Activated naive CD4-positive, alpha-beta T cell treated with anti-CD3 and anti-CD28 coated beads for 36 hours (primary cell): Measurements from ENCODE around the gene KLHDC9. TPM values are rescaled to one million over a fixed set of nuclear protein-coding genes. Genes with fewer than 3 reads are reported as not detected.
"Not testable (repeated sequence)": the region's sequence is repeated elsewhere in the genome, so short reads cannot be mapped to it uniquely, and the experiment has no call there.

Experiments
- CTCF ChIA-PET: fragments of 350-600 bp; sonication (Branson Sonifier 250); formaldehyde crosslinking; loops from one replicate; lab custom pipeline; 2021; ENCODE audit warnings: antibody characterized with exemption; lab: Charles Lee
- DNase-seq: peaks from one replicate; pipeline ENCODE4 v3.0.0-alpha.2; 2020
- H3K27ac Mint-ChIP-seq: one replicate; pipeline ENCODE4 v1.8.0; 2021; ENCODE audit warnings: mild to moderate bottlenecking, mixed read lengths
- H3K27me3 Mint-ChIP-seq: one replicate; pipeline ENCODE4 v1.8.0; 2021; ENCODE audit warnings: low read depth, mixed read lengths
- H3K36me3 Mint-ChIP-seq: one replicate; pipeline ENCODE4 v1.8.0; 2021; ENCODE audit warnings: low read depth, mixed read lengths
- H3K4me1 Mint-ChIP-seq: one replicate; pipeline ENCODE4 v1.8.0; 2021; ENCODE audit warnings: low read depth, mixed read lengths
- H3K4me3 Mint-ChIP-seq: one replicate; pipeline ENCODE4 v1.8.0; 2021; ENCODE audit warnings: mild to moderate bottlenecking, moderate library complexity, mixed read lengths
- H3K9me3 Mint-ChIP-seq: one replicate; pipeline ENCODE4 v1.8.0; 2021; ENCODE audit warnings: mixed read lengths
- intact Hi-C: fragments of 100-400 bp; cut with micrococcal nuclease; formaldehyde crosslinking; loops from one replicate; pipeline ENCODE4 v1.15.1; 2023
- total RNA-seq, 2 experiments: library from RNA; stranded (reverse); gene quantifications; one replicate each; pipeline ENCODE4 v1.2.3, GENCODE V29; 2021

KLHDC9 gene
- total RNA-seq, 2 experiments from 2014 or later: 0.33 to 0.57 TPM

DNA sequence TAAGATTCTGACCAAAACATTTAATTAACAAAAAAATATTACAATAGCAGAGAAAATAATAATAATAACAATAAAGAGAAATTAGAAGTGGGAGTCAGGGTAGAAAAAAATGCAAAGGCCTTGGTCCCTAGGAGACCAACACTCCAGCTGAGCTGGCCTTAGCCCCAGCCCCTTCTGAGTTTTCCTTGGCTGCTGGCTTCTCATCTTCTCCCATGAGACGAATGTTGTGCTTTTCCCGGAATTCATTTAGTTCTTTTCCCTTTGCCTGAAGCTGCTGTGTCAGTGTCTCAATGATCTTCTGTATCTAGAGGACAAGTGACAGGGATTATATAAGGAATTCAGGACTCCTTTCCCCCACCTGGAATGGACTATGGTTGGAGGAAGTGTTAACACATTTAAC, 2.4 kb downstream of the KLHDC9 start:
- intact Hi-C loops: no loop called here

DNA sequence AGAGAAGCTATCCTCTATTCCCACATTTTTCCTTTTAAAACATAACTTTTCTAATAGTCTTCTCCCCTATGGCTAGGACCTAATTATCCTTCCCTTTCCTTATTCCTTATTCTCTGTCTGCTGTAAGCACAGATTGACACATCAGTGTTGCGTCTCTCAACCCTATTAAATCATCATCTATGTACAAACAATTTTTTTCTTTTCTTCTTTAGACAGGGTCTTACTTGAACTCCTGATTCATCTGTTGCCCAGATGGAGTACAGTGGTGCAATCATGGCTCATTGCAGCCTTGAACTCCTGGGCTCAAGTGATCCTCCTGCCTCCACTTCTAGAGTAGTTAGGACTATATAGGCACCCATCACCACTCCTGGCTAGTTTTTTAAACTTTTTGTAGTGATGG, 8.3 kb downstream of the KLHDC9 start:
- peaks cover 32% of the 10 kb centered on the region for H3K36me3 Mint-ChIP-seq
- CTCF ChIA-PET: interaction anchor here (0.6 to 2.1 kb wide), 2 partner anchors 109 to 786 kb away, joined by 4 to 8 read pairs; no protein-coding TSS in a partner anchor
- DNase-seq: no peak
- no peaks in the 10 kb centered on the region for H3K27me3 Mint-ChIP-seq
- H3K27ac Mint-ChIP-seq: no peak overlapping the region
- H3K4me1 Mint-ChIP-seq: peaks cover 21% of the 10 kb centered on the region
- intact Hi-C loops: no loop called here
- H3K9me3 Mint-ChIP-seq: no peaks in the 10 kb centered on the region
- no peak overlapping the region for H3K4me3 Mint-ChIP-seq

More for the DNA sequence above, 2.4 kb downstream of the KLHDC9 start:
- Mint-ChIP-seq H3K4me1 (peaks cover 36% of the 10 kb centered on the region), H3K9me3 (no peaks in the 10 kb centered on the region), H3K27me3 (no peaks in the 10 kb centered on the region), H3K27ac (no peak overlapping the region), H3K36me3 (peaks cover 21% of the 10 kb centered on the region), H3K4me3 (no peak overlapping the region)
- no peak for DNase-seq
- CTCF ChIA-PET: interaction anchor here (1.7 to 10.0 kb wide), 4 partner anchors 30 to 112 kb away, joined by 4 to 221 read pairs (median 117); partner anchors contain the start of genes ARHGAP30, TSTD1 and USF1

DNA sequence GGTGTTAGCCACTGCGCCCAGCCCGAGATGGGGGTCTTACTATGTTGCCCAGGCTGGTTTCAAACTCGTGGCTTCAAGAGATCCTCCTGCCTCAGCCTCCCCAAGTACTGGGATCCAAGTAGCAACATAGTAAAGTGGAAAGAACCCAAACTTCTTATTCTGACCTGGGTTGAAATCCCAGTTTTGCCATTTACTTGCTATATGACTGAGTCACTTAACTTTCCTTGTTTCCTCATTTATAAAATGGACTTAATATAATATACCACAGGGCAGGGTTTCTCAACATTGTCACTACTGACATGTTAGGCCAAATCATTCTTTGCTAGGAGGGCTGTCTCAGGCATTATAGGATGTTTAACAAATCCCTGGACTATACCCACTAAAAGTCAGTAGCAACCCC, 13.0 kb downstream of the KLHDC9 start:
- no peaks in the 10 kb centered on the region for H3K9me3 Mint-ChIP-seq
- no peak for DNase-seq
- no peak overlapping the region for H3K4me3 Mint-ChIP-seq
- H3K36me3 Mint-ChIP-seq: peaks cover 38% of the 10 kb centered on the region
- intact Hi-C loops: no loop called here
- no peaks in the 10 kb centered on the region for H3K27me3 Mint-ChIP-seq
- peaks cover 48% of the 10 kb centered on the region for H3K4me1 Mint-ChIP-seq
- H3K27ac Mint-ChIP-seq: no peak overlapping the region
- CTCF ChIA-PET: interaction anchor here (1.9 kb wide), 1 partner anchor 14 kb away, joined by 16 read pairs; the partner anchor contains the start of gene KLHDC9

DNA sequence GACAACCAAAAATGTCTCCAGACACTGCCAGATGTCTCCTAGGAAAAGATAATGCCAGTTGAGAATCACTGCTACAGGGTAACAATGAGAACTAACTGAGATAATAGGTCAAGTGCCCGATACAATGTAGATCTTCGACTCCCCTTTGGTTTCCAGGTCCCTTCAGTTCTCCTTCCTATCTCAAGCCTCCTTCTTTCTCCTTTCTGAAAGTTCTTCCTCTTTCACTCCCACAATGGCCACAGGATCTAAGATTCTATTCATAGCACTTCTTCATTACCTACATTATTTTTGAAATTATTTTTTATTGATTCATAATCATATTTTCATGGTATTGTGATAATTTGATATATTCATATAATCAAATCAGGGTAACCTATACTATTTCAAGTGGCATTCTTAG, 13.4 kb downstream of the KLHDC9 start:
- peaks cover 49% of the 10 kb centered on the region for H3K4me1 Mint-ChIP-seq
- no peak overlapping the region for H3K27ac Mint-ChIP-seq
- CTCF ChIA-PET: interaction anchor here (1.0 to 1.9 kb wide), 4 partner anchors 14 to 32 kb away, joined by 3 to 16 read pairs (median 4); partner anchors contain the start of gene KLHDC9
- no peak for DNase-seq
- intact Hi-C loops: no loop called here
- peaks cover 39% of the 10 kb centered on the region for H3K36me3 Mint-ChIP-seq
- no peaks in the 10 kb centered on the region for H3K27me3 Mint-ChIP-seq
- no peak overlapping the region for H3K4me3 Mint-ChIP-seq
- H3K9me3 Mint-ChIP-seq: no peaks in the 10 kb centered on the region

DNA sequence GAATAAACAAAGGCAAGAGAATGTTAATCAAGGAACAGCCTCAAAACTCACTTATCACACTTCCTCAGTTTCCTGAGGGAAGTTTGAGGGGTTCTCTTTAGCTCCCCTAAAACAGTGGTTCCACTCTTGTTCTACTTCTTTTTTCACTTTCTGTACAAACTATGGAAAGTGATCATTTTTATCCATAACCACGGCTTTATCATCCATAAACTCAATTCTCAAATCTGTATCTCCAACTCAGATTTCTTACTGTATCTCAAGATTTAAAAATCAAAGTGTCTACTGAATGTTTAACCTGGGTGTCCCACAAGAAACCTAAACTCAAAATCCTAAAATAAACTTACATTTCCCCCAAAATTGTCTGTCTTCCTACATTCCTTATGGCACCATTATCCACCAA, 15.8 kb downstream of the KLHDC9 start:
- Mint-ChIP-seq H3K27ac (peak overlapping the region; percentile 52), H3K4me1 (peaks cover 56% of the 10 kb centered on the region), H3K4me3 (no peak overlapping the region), H3K36me3 (peaks cover 38% of the 10 kb centered on the region), H3K27me3 (no peaks in the 10 kb centered on the region), H3K9me3 (no peaks in the 10 kb centered on the region)
- intact Hi-C loops: loop anchor here (2.0 kb wide), 1 partner anchor 67 kb away; no protein-coding TSS in a partner anchor
- DNase-seq: no peak
- CTCF ChIA-PET: no interaction called here

DNA sequence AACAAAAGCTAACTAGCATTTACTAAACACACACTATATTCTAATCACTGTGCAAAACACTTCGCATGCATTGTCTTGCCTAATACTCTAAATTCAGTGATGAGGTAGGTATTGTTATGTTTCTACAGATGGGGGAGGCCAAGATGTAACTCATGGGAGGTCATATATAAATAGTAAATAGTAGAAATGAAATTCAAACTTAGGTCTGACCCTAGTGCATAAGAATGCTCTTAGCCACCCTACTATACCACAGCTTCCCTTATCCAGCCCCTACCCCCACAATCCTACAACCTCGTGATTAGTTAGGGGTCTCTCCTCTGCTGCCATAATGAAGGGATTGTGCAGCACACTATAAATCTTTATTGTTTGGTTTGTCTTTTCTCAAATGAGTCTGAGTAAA, 16.4 kb downstream of the KLHDC9 start:
- H3K27me3 Mint-ChIP-seq: no peaks in the 10 kb centered on the region
- no peaks in the 10 kb centered on the region for H3K9me3 Mint-ChIP-seq
- no peak for DNase-seq
- CTCF ChIA-PET: interaction anchor here (0.6 kb wide), 1 partner anchor 1187 kb away, joined by 4 read pairs; no protein-coding TSS in a partner anchor
- intact Hi-C loops: loop anchor here (2.0 kb wide), 1 partner anchor 68 kb away; no protein-coding TSS in a partner anchor
- peak overlapping the region; percentile 52 for H3K27ac Mint-ChIP-seq
- H3K4me3 Mint-ChIP-seq: no peak overlapping the region
- peaks cover 36% of the 10 kb centered on the region for H3K36me3 Mint-ChIP-seq
- peaks cover 62% of the 10 kb centered on the region for H3K4me1 Mint-ChIP-seq

DNA sequence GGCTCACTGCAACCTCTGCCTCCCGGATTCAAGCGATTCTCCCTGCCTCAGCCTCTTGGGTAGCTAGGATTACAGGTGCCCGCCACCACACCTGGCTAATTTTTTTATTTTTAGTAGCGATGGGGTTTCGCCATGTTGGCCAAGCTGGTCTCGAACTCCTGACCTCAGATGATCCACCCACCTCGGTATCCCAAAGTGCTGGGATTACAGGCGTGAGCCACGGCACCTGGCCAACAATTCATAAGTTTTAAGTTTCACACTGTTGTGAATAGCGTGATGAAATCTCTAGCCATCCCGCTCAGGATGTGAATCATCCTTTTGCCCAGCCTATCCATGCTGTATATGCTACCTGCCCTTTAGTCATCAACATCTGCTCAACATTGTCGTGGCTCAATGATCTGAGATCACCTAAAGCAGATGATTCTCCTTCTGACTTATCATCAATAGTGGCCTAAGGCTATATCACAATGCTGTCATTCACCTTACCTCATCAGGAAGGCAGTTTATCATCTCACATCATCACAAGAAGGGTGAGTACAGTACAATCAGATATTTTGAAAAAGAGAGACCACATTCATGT, 17.1 kb downstream of the KLHDC9 start:
- Mint-ChIP-seq H3K27me3 (no peaks in the 10 kb centered on the region), H3K27ac (peak overlapping the region; percentile 77), H3K4me1 (peaks cover 69% of the 10 kb centered on the region), H3K36me3 (peaks cover 39% of the 10 kb centered on the region), H3K4me3 (peak overlapping the region; percentile 92), H3K9me3 (no peaks in the 10 kb centered on the region)
- intact Hi-C loops: loop anchor here (1.0 to 2.0 kb wide), 5 partner anchors 17 to 68 kb away; partner anchors contain the start of genes DEDD, PPOX and UFC1
- DNase-seq: peak; percentile 78
- CTCF ChIA-PET: interaction anchor here (1.2 kb wide), 1 partner anchor 16 kb away, joined by 4 read pairs; no protein-coding TSS in a partner anchor

DNA sequence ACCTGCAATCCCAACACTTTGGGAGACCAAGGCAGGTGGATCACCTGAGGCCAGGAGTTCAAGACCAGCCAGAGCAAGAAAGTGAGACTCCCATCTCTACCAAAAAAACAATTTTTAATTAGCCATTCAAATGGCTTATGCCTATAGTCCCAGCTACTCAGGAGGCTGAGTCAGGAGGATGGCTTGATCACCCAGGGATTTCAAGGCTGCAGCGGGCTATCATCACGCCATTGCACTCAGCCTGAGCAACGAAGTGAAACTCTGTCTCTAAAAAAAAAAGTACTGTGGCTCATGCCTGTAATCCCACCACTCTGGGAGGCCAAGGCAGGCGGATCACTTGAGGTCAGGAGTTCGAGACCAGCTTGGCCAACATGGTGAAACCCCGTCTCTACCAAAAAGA, 17.8 kb downstream of the KLHDC9 start:
- intact Hi-C loops: loop anchor here (1.0 to 2.0 kb wide), 5 partner anchors 16 to 69 kb away; partner anchors contain the start of genes DEDD, PPOX and UFC1
- not testable (repeated sequence) for DNase-seq, H3K27me3 Mint-ChIP-seq, H3K9me3 Mint-ChIP-seq
- H3K4me3 Mint-ChIP-seq: peak overlapping the region; percentile 92
- H3K36me3 Mint-ChIP-seq: peaks cover 43% of the 10 kb centered on the region
- H3K4me1 Mint-ChIP-seq: peaks cover 75% of the 10 kb centered on the region
- H3K27ac Mint-ChIP-seq: peak overlapping the region; percentile 77
- CTCF ChIA-PET: interaction anchor here (0.6 to 1.2 kb wide), 5 partner anchors 16 to 1264 kb away, joined by 3 to 4 read pairs (median 3); partner anchors contain the start of gene PPOX

DNA sequence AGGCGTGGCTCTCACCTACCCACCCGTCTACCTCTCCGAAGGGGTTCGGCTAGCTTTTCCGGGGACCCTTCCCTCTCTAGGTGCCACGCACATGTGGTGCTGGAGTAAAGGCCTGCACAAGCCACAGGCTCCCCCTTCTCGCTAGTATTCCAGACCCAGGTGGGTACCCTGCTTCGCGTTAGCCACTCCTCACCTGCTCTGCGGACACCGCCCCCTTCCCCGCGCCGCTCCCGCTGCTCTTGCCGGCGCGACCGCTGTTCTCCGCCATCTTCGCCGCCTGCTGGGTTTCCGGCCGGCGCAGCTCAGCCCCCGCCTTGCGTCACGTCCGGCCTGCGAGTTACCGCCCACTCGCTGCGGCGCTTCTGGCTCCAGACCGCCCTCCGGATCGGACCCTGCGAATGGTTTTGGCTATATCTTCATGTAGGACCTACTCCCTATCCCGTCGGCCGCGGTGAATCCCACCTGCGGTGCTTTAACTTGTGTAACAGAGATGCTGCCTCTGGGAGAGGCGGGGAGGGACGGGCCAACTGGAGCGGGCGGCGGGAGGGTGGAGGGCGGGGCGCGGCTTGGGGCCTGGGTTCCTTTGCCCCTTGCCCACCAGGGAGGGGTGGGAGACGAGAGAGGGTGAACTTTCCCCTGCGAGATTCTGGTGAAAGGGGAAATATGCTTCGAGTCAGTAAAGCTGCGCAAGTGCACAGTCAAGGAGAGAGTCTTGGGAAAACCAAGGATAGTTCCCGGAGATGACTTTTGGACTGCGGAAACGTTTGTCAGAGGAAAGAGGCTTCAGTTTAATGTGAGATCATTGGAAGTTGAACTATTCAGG, 19.8 kb downstream of the KLHDC9 start, which contains the start of the genes NIT1 and PFDN2:
NIT1 (plus strand) TSS at position 347 of the 823 bp plus-strand sequence; CDS start at position 419, 72 bp downstream.
PFDN2 (minus strand) TSS at position 279 of the 823 bp plus-strand sequence; CDS start at position 268, 11 bp downstream.
- no peaks in the 10 kb centered on the region for H3K9me3 Mint-ChIP-seq
- intact Hi-C loops: no loop called here
- H3K4me3 Mint-ChIP-seq: peak within 1 kb of the TSS; percentile 92
- peak; percentile 90 for DNase-seq
- no peaks in the 10 kb centered on the region for H3K27me3 Mint-ChIP-seq
- peaks cover 77% of the 10 kb centered on the region for H3K4me1 Mint-ChIP-seq
- CTCF ChIA-PET: interaction anchor here (0.6 to 1.4 kb wide), 5 partner anchors 13 to 48 kb away, joined by 3 to 8 read pairs (median 3); partner anchors contain the start of genes ARHGAP30 and PPOX
- peak within 1 kb of the TSS; percentile 88 for H3K27ac Mint-ChIP-seq
- H3K36me3 Mint-ChIP-seq: peaks cover 52% of the 10 kb centered on the region

DNA sequence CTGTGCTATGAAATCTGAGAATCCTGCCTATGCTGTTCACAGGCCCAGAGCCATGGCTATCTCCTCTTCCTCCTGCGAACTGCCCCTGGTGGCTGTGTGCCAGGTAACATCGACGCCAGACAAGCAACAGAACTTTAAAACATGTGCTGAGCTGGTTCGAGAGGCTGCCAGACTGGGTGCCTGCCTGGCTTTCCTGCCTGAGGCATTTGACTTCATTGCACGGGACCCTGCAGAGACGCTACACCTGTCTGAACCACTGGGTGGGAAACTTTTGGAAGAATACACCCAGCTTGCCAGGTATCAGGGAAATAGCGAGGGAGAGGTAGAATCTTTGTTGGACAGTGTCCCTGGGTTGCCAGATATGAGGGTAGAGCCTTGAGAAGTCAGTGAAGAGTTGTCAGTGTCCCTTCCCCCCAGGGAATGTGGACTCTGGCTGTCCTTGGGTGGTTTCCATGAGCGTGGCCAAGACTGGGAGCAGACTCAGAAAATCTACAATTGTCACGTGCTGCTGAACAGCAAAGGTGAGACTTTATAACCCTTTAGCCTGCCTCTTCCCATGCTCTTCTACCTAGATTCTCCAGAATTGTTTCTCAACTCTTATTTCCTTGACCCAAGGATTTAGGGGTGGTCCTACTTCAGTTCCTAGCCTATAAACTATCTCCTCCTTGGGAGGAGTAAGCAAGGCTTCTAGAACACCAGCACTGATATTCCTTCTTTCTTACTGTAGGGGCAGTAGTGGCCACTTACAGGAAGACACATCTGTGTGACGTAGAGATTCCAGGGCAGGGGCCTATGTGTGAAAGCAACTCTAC, 21.1 kb downstream of the KLHDC9 start:
- Mint-ChIP-seq H3K9me3 (no peaks in the 10 kb centered on the region), H3K36me3 (peaks cover 52% of the 10 kb centered on the region), H3K27me3 (no peaks in the 10 kb centered on the region), H3K4me1 (peaks cover 64% of the 10 kb centered on the region), H3K4me3 (peak overlapping the region; percentile 92), H3K27ac (peak overlapping the region; percentile 88)
- intact Hi-C loops: loop anchor here (1.0 kb wide), 4 partner anchors 13 to 51 kb away; partner anchors contain the start of genes DEDD, PPOX and UFC1
- CTCF ChIA-PET: interaction anchor here (0.8 to 1.1 kb wide), 3 partner anchors 13 to 124 kb away, joined by 3 to 9 read pairs (median 5); partner anchors contain the start of gene DEDD
- DNase-seq: peak; percentile 86

DNA sequence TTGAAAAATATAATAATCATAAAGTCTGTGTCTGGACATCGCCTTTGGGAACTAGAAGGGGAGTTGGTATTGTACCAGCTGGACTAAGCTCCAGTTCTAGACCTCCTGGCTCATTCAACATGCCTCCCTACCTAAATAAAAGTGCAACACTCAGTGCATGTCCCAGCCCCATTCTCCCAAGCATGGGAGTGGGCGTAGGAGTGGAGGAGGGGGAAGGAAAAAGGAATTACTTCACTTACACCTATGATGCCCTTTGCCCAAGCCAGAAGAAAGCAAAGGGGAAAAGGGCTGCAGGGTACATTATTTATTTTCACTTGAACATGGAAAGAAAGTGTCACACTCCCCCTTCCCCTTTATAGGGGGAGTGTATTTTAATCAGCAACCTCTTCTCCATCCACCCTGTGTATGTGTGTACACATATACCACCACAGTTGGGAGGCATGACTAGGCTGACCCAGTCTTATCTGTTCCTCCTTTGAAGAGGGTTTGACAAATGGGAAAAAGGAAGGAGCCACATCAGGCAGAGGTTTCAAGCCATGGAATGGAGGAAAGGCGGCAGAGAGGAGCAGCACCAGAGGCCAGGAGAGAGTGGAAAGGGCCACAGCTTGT, 23.0 kb downstream of the KLHDC9 start:
- intact Hi-C loops: no loop called here
- H3K27ac Mint-ChIP-seq: peak overlapping the region; percentile 88
- peaks cover 46% of the 10 kb centered on the region for H3K4me1 Mint-ChIP-seq
- H3K9me3 Mint-ChIP-seq: no peaks in the 10 kb centered on the region
- no peak overlapping the region for H3K4me3 Mint-ChIP-seq
- peaks cover 47% of the 10 kb centered on the region for H3K36me3 Mint-ChIP-seq
- no peak for DNase-seq
- CTCF ChIA-PET: interaction anchor here (0.8 to 2.1 kb wide), 3 partner anchors 12 to 24 kb away, joined by 4 to 11 read pairs (median 5); partner anchors contain the start of gene DEDD
- no peaks in the 10 kb centered on the region for H3K27me3 Mint-ChIP-seq
